Activated CD4-positive, alpha-beta T cell treated with anti-CD3 and anti-CD28 coated beads, Interleukin-2, amount 50 U/mL, for 1 hour (primary cell): ENCODE measurements around the gene GAST.
"Not testable (repeated sequence)": the region's sequence is repeated elsewhere in the genome, so short reads cannot be mapped to it uniquely, and the experiment has no call there.

ENCODE experiments used
- DNase-seq: peaks from one replicate; pipeline ENCODE4 v3.0.0-alpha.2; 2020

Gene GAST

GRCh38 chr17:41684035-41684434, 28.1 kb upstream of the GAST start:
- DNase-seq = no peak

DNA sequence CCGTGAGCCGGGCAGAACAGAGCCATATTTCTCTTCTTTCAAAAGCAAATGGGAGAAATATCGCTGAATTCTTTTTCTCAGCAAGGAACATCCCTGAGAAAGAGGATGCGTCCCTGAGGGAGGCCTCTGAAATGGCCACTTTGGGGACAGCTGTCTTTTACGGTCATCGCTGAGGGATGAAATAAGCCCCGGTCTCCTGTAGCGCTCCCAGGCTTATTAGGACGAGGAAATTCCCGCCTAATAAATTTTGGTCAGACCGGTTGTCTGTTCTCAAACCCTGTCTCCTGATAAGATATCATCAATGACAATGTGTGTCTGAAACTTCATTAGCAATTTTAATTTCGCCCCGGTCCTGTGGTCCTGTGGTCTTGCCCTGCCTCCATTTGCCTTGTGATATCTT, 26.4 kb upstream of the GAST start:
- not testable (repeated sequence) for DNase-seq

DNA sequence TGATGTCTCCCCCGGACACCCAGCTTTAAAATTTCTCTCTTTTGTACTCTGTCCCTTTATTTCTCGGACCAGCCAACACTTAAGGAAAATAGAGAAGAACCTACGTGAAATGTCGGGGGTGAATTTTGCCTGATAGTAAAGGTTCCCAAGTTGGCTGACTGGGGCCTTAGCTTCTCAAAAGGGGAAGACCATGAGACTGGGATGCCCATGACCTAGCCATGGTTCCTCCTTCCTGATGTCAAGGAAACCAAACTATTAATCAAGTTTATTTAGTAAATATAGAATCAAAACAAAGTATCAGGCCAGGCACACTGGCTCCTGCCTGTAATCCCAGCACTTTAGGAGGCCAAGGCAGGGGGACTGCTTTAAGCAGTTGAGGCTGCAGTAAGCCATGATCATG, 25.9 kb upstream of the GAST start:
- no peak for DNase-seq

GRCh38 chr17:41687828-41688640, 24.1 kb upstream of the GAST start:
- DNase-seq = peak; percentile 62

DNA sequence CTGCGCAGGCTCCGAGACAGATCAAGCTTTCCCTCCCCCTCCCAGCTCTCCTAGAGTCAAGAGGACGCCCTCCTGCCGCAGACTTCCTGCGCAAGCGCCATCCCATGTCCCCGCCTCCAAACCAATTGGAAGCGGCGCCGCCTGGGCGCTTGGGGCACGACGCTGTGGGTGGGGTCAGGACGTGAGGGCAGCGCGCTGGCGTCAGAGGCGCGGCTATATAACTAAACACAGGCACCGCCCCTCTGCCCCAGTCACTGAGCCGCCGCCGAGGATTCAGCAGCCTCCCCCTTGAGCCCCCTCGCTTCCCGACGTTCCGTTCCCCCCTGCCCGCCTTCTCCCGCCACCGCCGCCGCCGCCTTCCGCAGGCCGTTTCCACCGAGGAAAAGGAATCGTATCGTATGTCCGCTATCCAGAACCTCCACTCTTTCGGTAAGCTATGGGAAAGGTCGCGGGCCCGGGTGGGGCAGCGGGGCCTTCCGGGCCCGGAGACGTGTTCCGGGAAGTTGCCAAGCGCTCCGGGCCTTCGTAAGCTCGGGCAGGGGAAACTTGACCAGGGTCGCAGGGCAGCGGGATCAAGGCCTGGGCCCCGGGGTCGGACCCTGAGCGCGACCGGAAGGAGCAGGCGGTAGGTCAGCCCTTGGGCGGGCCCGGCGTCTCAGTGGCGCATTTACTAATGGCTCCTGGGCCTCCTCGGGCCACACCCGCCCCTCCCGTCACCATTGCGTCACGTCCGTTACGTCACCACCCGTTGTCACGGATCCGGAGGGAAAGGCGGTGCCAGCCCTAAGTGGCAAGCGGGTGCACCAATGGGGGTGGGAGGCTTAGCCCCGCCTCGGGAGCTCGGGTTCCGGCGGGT, 23.3 kb upstream of the GAST start, which contains the start of gene EIF1:
Gene EIF1, plus strand, starts transcription at position 245 of the 856 bp plus-strand sequence. Its CDS starts 154 bp downstream, at position 399.
- peak; percentile 99 for DNase-seq

GRCh38 chr17:41689497-41690299, 22.4 kb upstream of the GAST start:
- peak; percentile 41 for DNase-seq

DNA sequence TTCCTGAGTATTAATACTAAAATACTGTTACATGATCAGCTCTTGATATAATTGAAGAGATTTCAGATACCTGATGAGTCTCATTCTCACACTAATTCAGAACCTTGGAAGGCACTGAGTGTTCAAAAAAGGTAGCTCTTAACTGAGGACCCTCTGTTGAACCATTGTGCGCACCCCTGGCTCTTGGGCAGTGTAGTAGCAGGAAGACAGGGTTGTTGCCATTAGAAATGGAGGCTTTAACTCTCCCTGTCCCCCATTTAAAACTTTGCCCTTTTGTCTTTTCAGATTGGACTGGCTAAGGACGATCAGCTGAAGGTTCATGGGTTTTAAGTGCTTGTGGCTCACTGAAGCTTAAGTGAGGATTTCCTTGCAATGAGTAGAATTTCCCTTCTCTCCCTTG, 21.6 kb upstream of the GAST start:
- DNase-seq = no peak

DNA sequence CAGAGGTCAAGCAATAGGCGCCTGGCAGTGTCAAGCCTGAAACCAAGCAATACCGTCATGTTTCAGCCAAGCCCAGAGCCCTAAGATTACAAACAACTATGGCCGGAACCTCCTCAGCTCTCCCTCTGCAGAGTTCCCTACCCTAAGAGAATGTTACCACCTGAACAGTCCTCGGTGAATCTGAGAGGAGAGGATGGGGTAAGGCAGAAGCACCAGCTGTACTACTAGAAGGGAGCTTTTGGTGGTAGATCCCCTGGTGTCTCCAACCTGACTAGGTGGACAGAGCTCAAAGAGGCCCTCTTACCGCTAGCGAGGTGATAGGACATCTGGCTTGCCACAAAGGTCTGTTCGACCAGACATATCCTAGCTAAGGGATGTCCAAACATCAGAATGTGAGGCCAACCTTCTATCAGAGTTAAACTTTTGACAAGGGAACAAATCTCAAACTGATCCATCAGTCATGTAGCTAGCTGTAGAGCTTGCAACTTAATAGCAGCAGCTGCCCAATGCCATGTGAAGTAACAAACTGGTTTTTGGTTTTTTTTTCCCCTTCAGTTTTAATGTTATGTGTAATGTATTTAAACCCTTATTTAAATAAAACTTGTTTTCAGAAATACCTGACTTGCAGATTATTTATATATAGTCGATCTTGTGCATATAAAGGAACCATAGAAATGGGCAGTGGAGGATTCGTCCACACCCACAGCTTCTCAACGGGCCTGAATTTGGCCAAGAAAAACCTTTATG, 20.9 kb upstream of the GAST start:
- DNase-seq = peak; percentile 20

DNA sequence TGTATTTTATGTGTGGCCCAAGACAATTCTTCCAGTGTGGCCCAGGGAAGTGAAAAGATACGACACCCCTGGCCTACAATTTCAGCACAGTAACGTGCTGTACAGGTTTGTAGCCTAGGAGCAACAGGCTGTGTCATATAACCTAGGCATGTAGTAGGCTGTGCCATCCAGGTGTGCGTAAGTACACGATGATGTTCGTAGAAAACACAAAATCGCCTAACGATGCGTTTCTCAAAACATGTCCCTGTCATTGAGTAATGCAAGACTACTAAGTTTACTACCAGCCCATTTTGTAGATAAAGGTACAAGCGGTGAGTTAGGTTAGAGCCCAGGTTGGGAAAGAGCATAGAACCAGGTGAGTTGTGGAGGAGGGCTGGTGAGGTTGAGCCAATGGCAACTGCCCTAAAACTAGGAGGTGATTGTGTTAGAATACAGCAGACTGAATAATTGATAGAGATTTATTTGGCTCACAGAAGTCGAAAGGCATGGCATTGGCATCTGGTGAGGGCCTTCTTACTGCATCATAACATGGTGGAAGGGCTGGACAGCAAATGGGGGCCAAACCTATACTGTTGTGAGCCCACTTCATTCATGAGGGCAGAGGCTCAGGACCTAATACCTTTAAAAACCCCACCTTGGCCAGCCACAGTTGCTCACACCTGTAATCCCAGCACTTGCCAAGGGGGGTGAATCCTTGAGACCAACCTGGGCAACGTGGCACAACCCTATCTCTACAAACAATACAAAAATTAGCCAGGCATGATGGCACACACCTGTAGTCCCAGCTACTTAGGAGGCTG, 19.2 kb upstream of the GAST start:
- no peak for DNase-seq

DNA sequence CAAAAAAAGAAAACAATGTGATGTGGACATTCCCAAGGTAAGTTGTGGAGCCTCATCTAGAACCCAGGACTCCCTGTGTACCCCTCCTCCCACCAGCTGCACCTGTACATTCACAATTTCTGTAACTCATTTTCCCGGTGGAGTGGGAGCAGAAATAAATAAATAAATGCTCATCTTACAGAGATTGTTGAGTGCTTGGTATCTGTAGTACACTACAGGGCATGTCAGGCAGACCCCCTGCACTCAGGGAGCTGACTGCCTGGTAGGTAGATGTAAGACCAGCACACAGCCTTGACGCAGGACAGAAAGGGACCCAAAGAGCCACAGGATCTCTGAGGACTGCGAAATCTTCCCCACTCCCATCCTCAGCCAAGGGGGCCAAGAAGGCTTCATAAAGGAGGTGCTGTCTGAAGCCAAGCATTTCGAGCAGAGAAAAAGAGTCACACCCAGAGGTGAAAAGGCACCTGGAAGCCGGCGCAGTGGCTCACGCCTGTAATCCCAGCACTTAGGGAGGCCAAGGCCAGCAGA, 16.9 kb upstream of the GAST start:
- DNase-seq = no peak

DNA sequence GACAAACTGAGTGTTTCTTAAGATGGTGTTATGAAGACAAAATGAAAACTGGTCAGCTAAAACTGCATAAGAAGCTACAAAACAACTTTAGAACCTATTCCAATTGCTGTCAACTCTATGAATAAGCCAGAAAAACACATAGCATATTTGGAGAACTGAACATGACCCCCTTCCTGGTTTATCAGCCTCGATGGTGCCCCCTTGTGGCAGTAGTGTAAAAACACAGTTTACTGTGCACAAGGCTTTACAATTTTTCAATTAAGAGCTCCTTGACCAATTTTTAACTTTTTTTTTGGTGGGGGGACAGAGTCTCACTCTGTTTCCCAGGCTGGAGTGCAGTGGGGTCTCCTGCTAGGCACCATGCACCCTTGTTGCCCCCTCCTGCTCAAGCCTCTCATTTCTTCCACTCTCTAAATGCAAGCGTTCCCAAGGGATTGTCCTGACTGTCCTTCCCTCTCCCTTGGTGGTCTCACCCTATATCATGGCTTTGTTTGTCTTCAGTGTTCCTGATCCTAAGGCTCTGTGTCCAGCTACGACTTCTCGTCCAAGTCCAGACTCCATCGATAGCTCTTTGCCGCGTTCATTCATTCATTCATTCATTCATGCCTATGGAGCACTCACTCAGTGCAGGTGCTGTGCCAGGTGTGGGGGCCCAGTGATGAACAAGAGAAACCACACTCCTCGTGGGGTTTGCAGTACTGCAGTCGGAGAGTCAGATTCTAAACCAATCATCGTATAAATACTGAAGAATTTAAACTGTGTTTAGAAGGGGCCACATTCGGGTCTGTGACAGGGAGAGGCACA, 16.0 kb upstream of the GAST start:
- DNase-seq = peak; percentile 74

DNA sequence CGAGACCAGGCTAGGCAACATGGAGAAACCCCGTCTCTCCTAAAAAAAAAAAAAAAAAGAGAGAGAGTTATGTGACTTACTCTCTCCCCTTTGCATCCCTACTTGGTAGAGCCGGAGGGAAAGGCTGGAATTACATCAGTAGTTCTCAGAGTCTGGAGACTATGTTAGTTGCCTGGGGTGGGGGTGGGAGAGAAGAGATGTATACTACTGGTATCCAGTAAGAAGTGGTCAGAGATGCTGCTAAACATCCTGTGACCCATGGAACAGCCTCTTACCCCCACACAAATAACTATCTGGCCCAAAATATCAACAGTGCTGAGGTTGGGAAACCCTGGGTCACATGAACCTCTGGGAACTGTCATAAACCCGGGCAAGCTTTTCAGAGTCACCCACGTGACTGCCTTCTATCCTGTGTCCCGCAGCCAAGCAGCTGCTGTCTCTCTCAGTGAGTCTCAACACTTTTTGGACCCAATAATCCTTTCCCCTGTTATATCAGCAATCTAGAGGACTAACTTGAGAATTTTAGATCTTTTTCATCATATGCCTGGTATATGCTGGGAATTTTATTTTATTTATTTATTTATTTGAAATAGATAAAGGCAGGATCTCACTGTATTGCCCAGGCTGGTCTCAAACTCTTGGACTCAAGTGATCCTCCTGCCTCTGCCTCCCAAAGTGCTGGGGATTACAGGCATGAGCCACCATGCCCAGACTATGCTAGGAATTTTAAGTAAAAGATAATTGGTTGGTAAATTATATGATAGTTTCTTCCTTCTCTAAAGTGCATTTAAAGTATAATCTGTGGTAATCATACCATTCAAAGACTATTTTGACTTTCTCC, 14.8 kb upstream of the GAST start:
- no peak for DNase-seq

DNA sequence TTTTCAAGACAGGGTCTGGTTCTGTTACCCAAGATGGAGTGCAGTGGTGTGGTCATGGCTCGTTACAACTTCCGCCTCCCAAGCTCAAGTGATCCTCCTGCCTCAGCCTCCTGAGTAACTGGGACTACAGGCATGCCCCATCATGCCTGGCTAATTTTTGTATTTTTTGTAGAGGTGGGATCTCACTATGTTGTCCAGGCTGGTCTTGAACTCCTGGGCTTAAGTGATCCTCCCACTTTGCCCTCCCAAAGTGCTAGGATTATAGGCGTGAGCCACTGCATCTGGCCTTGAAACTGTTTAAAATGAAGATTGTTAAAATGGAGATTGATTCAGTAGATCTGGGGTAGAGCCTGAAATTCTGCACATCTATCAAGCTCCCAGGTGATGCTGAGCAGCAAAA, 11.3 kb upstream of the GAST start:
- DNase-seq = not testable (repeated sequence)

DNA sequence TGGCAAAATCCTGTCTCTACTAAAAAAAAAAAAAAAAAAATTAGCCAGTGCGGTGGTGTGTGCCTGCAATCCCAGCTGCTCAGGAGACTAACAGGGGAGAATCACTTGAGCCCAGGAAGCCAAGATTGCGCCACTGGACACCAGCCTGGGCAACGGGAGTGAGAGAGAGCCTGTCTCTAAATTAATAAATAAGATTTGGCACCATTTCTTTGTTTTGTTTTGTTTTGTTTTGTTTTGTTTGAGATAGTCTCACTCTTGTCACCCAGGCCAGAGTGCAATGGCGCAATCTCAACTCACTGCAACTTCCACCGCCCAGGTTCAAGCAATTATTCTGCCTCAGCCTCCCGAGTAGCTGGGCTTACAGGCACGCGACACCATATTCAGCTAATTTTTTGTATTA, 9.4 kb upstream of the GAST start:
- no peak for DNase-seq

GRCh38 chr17:41705271-41705991, 6.7 kb upstream of the GAST start:
- DNase-seq = no peak

DNA sequence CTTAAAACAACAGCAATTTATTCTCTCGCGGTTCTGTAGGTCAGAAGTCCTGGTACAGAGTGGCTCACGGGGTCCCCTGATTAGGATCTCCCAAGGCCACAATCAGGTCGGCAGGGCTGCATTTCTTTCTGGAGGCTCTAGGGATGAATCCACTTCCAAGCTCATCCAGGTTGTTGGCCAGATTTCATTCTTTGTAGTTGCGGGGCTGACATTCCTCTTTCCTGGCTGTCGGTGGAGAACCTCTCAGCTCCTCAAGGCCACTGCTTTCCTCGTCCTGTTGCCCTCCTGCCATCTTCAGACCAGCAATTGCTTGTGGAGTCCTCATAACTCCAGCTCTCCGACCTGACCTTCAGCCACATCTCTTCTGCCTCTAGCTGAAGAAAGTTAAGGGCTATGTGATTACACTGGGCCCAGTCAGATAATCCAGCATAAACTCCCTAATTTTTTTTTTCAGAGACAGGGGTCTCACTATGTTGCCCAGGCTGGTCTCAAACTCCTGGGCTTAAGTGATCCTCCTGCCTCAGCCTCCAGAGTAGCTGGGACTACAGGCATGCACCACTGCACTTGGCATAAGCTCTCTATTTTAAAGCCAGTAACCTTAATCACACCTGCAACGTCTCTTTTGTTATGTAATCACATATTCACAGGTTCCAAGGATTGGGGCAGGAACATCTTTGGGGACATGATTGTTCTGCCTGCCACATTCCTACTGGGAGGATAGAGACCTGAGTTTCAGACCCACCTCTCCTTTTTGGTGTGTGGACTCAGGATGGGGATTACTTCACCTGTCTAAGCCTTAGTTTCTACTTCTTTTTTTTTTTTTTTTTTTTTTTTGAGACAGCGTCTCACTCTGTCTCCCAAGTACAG, 4.1 kb upstream of the GAST start:
- no peak for DNase-seq

DNA sequence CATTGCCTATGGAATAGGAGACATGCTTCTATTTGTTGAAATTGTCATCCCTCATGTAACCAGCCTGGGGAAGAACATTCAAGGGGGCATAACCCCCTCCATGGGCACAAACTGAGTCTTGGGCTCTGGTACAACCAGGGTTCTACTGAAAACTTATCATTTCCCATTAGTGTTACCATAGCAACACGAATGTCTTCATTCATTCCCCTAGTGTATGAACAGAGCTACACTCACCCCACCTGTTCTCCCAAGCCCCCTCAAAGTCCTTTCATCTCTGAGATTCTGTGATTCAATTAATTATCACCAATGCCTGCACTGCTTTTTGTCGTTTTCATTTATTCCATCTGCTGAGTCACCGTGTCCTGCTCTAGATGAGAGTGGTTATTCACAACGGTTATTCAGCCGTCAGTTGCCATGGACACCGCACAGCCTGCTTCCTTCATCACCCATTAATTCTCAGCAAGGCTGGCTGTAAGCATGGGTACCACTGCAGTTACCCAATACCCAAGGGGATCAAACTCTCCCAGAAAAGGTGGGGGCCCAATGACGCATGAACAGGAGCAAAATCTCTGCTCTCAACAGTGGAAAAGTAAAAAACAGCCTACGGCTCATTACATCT, 1.6 kb upstream of the GAST start:
- no peak for DNase-seq
